Measurements from ENCODE around the gene GPR4.

GPR4 gene

GRCh38 chr19:45564131-45564780 lies 37.8 kb downstream of the GPR4 start:
- no peak for TF ChIP-seq SIN3A (IDR thresholded peaks at IDR 0.05; ENCODE audit: borderline replicate concordance, insufficient read depth, low read length)
- no peak for TF ChIP-seq FOXP2 (optimal IDR thresholded peaks at IDR 0.05; ENCODE audit: borderline replicate concordance, extremely low read depth, extremely low read length, insufficient read depth)

GRCh38 chr19:45560686-45561085 lies 41.3 kb downstream of the GPR4 start:
- TF ChIP-seq, protein P1, sequence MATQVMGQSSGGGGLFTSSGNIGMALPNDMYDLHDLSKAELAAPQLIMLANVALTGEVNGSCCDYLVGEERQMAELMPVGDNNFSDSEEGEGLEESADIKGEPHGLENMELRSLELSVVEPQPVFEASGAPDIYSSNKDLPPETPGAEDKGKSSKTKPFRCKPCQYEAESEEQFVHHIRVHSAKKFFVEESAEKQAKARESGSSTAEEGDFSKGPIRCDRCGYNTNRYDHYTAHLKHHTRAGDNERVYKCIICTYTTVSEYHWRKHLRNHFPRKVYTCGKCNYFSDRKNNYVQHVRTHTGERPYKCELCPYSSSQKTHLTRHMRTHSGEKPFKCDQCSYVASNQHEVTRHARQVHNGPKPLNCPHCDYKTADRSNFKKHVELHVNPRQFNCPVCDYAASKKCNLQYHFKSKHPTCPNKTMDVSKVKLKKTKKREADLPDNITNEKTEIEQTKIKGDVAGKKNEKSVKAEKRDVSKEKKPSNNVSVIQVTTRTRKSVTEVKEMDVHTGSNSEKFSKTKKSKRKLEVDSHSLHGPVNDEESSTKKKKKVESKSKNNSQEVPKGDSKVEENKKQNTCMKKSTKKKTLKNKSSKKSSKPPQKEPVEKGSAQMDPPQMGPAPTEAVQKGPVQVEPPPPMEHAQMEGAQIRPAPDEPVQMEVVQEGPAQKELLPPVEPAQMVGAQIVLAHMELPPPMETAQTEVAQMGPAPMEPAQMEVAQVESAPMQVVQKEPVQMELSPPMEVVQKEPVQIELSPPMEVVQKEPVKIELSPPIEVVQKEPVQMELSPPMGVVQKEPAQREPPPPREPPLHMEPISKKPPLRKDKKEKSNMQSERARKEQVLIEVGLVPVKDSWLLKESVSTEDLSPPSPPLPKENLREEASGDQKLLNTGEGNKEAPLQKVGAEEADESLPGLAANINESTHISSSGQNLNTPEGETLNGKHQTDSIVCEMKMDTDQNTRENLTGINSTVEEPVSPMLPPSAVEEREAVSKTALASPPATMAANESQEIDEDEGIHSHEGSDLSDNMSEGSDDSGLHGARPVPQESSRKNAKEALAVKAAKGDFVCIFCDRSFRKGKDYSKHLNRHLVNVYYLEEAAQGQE (IDR thresholded peaks at IDR 0.05; ENCODE audit: insufficient read depth in 1 of 2, low read depth in 2 of 2, low read length in 2 of 2), result no peak
- TF ChIP-seq TAF1 (IDR thresholded peaks at IDR 0.05; ENCODE audit: borderline replicate concordance, insufficient read depth, low read length) (no peak), POLR2AphosphoS5 (IDR thresholded peaks at IDR 0.05; ENCODE audit: low read depth, low read length) (no peak), FOXP2 (optimal IDR thresholded peaks at IDR 0.05; ENCODE audit: borderline replicate concordance, extremely low read depth, extremely low read length, insufficient read depth) (no peak), SIN3A (IDR thresholded peaks at IDR 0.05; ENCODE audit: borderline replicate concordance, insufficient read depth, low read length) (no peak)

- no peak for TF ChIP-seq FOXP2 (optimal IDR thresholded peaks at IDR 0.05; ENCODE audit: borderline replicate concordance, extremely low read depth, extremely low read length, insufficient read depth)
- TF ChIP-seq POLR2AphosphoS5 (IDR thresholded peaks at IDR 0.05; ENCODE audit: low read depth, low read length), result no peak
- TF ChIP-seq, protein P1 (IDR thresholded peaks at IDR 0.05; ENCODE audit: insufficient read depth in 1 of 2, low read depth in 2 of 2, low read length in 2 of 2), result no peak
- TF ChIP-seq SIN3A (IDR thresholded peaks at IDR 0.05; ENCODE audit: borderline replicate concordance, insufficient read depth, low read length), result no peak
- no peak for TF ChIP-seq TAF1 (IDR thresholded peaks at IDR 0.05; ENCODE audit: borderline replicate concordance, insufficient read depth, low read length)
Measured at GRCh38 chr19:45560038-45560437, 42.0 kb downstream of the GPR4 start.

- TF ChIP-seq FOXP2 (optimal IDR thresholded peaks at IDR 0.05; ENCODE audit: borderline replicate concordance, extremely low read depth, extremely low read length, insufficient read depth) (no peak), SIN3A (IDR thresholded peaks at IDR 0.05; ENCODE audit: borderline replicate concordance, insufficient read depth, low read length) (no peak), POLR2AphosphoS5 (IDR thresholded peaks at IDR 0.05; ENCODE audit: low read depth, low read length) (no peak), TAF1 (IDR thresholded peaks at IDR 0.05; ENCODE audit: borderline replicate concordance, insufficient read depth, low read length) (no peak)
- TF ChIP-seq, protein P1 (IDR thresholded peaks at IDR 0.05; ENCODE audit: insufficient read depth in 1 of 2, low read depth in 2 of 2, low read length in 2 of 2), result no peak
Measured at GRCh38 chr19:45558399-45558878, 43.6 kb downstream of the GPR4 start.

DNA sequence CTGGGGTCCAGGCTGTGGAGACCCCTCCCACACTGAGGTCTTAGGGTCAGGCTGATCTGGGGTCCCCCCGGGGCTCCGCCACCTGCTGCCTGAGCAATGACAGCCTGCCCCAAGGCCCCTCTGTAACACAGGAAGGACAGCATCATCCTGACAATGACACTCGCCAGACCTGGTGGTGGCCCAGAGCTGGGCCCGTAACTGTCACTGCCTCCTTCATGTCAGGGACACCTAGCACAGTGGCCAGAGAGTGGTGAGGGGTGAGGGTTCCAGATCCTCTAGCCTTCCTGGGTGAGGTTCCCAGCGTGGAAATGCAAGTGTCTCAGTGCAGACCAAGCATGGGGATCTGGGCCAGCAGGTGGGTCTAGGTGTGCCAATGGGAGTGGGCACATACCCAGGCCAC lies 45.2 kb downstream of the GPR4 start:
- TF ChIP-seq FOXP2 (optimal IDR thresholded peaks at IDR 0.05; ENCODE audit: borderline replicate concordance, extremely low read depth, extremely low read length, insufficient read depth), result no peak
- no peak for TF ChIP-seq TAF1 (IDR thresholded peaks at IDR 0.05; ENCODE audit: borderline replicate concordance, insufficient read depth, low read length)
- no peak for TF ChIP-seq POLR2AphosphoS5 (IDR thresholded peaks at IDR 0.05; ENCODE audit: low read depth, low read length)
- TF ChIP-seq SIN3A (IDR thresholded peaks at IDR 0.05; ENCODE audit: borderline replicate concordance, insufficient read depth, low read length), result no peak
- TF ChIP-seq, protein P1 (IDR thresholded peaks at IDR 0.05; ENCODE audit: insufficient read depth in 1 of 2, low read depth in 2 of 2, low read length in 2 of 2), result no peak
